ENCODE data around the gene RANBP3L. TPM values are rescaled to one million over a fixed set of nuclear protein-coding genes. Genes with fewer than 3 reads are reported as not detected.

RANBP3L gene
- total and polyA plus RNA-seq, 10 of the 15 experiments (the other 5 are each of a cell fraction or from before 2014, with no cell fraction given) = 0.02 to 0.29 (median 0.06) TPM; not detected in 4

- no TSS peak for BruUV-seq (replicated peaks)
- ATAC-seq = no peak
- no peak for FAIRE-seq
- Histone ChIP-seq H3K36me3 (ENCODE audit: control insufficient read depth in 2 of 2, insufficient read depth in 2 of 2, low read length in 1 of 2) (no peaks in the 10 kb centered on the region), H3K27ac (ENCODE audit: control insufficient read depth, insufficient read depth) (no peak overlapping the region), H3K9me3 (replicated peaks; ENCODE audit: control insufficient read depth, insufficient read depth, low read length) (no peaks in the 10 kb centered on the region), H3K4me1 (ENCODE audit: control insufficient read depth, insufficient read depth, low read length) (no peaks in the 10 kb centered on the region), H3K4me3 (no peak overlapping the region), H4K20me1 (ENCODE audit: control insufficient read depth, insufficient read depth) (no peaks in the 10 kb centered on the region), H3K79me2 (ENCODE audit: control insufficient read depth, insufficient read depth, low read length) (no peaks in the 10 kb centered on the region), H3K4me2 (ENCODE audit: control insufficient read depth, insufficient read depth) (no peak overlapping the region), H3K9ac (ENCODE audit: control insufficient read depth, insufficient read depth, low read length) (no peak overlapping the region), H3K27me3 (replicated peaks in 1 of 2; ENCODE audit: control insufficient read depth in 2 of 2, insufficient read depth in 2 of 2, low read length in 1 of 2) (no peaks in the 10 kb centered on the region), H2AFZ (ENCODE audit: control insufficient read depth, low read depth, low read length) (no peak overlapping the region)
- ChIA-PET POLR2A (no interaction called here), CTCF (interaction anchor here (1.2 to 1.6 kb wide), 2 partner anchors 8 to 37 kb away, joined by 3 read pairs; no protein-coding TSS in a partner anchor), SMC1A (ENCODE audit: uncharacterized antibody, unreplicated experiment) (interaction anchor here (1.3 kb wide), 1 partner anchor 36 kb away, joined by 4 read pairs; no protein-coding TSS in a partner anchor), RAD21 (ENCODE audit: unreplicated experiment) (no interaction called here)
- WGBS (ENCODE audit: insufficient coverage, insufficient replicate concordance, low lambda C conversion rate, missing lambda C conversion rate) = 19% methylated on average over 3 of the region's 3 CpGs
- intact Hi-C loops (cut with micrococcal nuclease; ENCODE audit: unreplicated experiment) = no loop called here
- in situ Hi-C loops (cut with MboI) = no loop called here
- no peak for DNase-seq (ENCODE audit: low read depth, low spot score)
- TF ChIP-seq KDM1A (IDR thresholded peaks at IDR 0.05; ENCODE audit: borderline replicate concordance) (no peak), E4F1 (IDR thresholded peaks at IDR 0.05; ENCODE audit: borderline replicate concordance, partially characterized antibody) (no peak), TCF7 (IDR thresholded peaks at IDR 0.05; ENCODE audit: borderline replicate concordance) (no peak), SRF (IDR thresholded peaks at IDR 0.05; ENCODE audit: low read depth in 2 of 2, low read length in 2 of 2) (no peak), GABPA (IDR thresholded peaks at IDR 0.05; ENCODE audit: low read depth) (no peak), MEF2A (IDR thresholded peaks at IDR 0.05; ENCODE audit: insufficient read depth, low read depth, low read length) (no peak), SUPT20H (IDR thresholded peaks at IDR 0.05; ENCODE audit: borderline replicate concordance, control insufficient read depth, low read depth, low read length) (no peak), POLR2AphosphoS5 (IDR thresholded peaks at IDR 0.05; ENCODE audit: low read length) (no peak), EED (IDR thresholded peaks at IDR 0.05; ENCODE audit: low read depth) (no peak), ZBTB4 (CRISPR knock-in tag; IDR thresholded peaks at IDR 0.05) (no peak), CREM (IDR thresholded peaks at IDR 0.05; ENCODE audit: low read depth) (no peak), PKNOX1 (IDR thresholded peaks at IDR 0.05) (no peak), CUX1 (IDR thresholded peaks at IDR 0.05; ENCODE audit: insufficient replicate concordance, low read depth, low read length) (no peak)
Measured at GRCh38 chr5:36270175-36270574, 31.5 kb downstream of the RANBP3L start.
